ENCODE results near the gene NRXN3. TPM values are rescaled to one million over a fixed set of nuclear protein-coding genes. Genes with fewer than 3 reads are reported as not detected.
A peak's percentile ranks its signal among the peaks of the same experiment; 100 is the strongest.

NRXN3 gene
- total RNA-seq, 2 experiments from 2014 or later, result not detected

DNA sequence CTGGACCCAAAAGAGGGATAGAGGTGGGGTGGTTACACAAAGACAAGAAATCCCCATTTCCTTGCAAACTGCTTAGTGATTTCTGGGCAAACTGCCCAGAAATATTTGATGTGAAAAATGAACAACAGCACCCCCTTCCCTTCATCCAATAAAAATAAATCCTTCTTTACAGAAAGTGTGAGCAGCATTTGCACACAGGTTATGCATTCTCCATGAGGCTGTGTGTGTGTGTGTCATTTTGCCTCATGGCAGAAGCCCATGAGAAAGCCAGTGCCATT lies 17.2 kb upstream of the NRXN3 start:
- no peaks in the 10 kb centered on the region for H3K27me3 Mint-ChIP-seq
- H3K4me3 Mint-ChIP-seq, result no peak overlapping the region
- no peak for ATAC-seq
- no peaks in the 10 kb centered on the region for H3K9me3 Mint-ChIP-seq (ENCODE audit: low read depth)
- no peaks in the 10 kb centered on the region for H3K36me3 Mint-ChIP-seq
- DNase-seq, result no peak
- no peaks in the 10 kb centered on the region for H3K4me1 Mint-ChIP-seq
- H3K27ac Mint-ChIP-seq, result no peak overlapping the region
- CTCF ChIA-PET, result no interaction called here

DNA sequence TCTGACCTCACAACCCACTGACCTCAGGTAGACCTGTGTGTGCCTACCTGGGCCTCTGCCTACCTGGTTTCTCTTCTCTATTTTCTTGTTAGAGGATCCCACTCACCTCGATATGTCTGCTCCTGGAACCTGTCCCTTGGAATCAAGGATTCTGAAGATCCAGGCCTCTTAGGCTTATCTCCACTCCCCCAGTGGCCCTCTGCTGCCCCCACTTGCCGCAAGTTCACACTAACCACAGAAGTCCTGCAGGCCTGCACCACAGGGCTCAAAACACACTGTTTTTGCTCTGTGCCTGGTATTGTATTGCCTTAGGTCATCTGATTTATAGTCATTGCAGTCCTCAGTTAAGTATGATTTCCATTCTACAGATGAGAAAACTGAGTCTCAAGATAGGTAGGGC lies 15.3 kb upstream of the NRXN3 start:
- Mint-ChIP-seq H3K9me3 (ENCODE audit: low read depth) (no peaks in the 10 kb centered on the region), H3K27ac (no peak overlapping the region), H3K4me3 (no peak overlapping the region), H3K4me1 (no peaks in the 10 kb centered on the region), H3K36me3 (no peaks in the 10 kb centered on the region), H3K27me3 (no peaks in the 10 kb centered on the region)
- DNase-seq (no peak), ATAC-seq (no peak)
- CTCF ChIA-PET, result no interaction called here

DNA sequence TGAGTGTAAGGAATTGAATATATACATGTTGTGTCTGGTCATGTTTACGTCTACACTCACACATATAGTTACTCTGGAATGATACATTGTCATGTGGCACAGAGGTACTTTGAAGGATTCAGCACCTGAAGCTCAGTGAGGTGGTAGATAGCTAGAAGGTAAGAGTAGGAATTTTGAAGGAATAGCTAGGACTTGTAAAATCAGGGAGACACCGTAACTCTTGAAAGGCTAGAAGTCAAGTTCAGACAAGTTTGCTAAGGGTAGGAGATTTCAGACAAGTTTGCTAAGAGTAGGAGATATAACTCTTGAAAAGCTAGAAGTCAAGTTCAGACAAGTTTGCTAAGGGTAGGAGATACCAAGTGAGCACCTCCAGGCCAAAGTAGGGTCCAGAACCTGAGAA lies 14.0 kb upstream of the NRXN3 start:
- Mint-ChIP-seq H3K36me3 (no peaks in the 10 kb centered on the region), H3K9me3 (ENCODE audit: low read depth) (no peaks in the 10 kb centered on the region), H3K4me1 (no peaks in the 10 kb centered on the region), H3K4me3 (no peak overlapping the region), H3K27ac (no peak overlapping the region), H3K27me3 (no peaks in the 10 kb centered on the region)
- ATAC-seq, result no peak
- DNase-seq, result no peak
- CTCF ChIA-PET, result no interaction called here

DNA sequence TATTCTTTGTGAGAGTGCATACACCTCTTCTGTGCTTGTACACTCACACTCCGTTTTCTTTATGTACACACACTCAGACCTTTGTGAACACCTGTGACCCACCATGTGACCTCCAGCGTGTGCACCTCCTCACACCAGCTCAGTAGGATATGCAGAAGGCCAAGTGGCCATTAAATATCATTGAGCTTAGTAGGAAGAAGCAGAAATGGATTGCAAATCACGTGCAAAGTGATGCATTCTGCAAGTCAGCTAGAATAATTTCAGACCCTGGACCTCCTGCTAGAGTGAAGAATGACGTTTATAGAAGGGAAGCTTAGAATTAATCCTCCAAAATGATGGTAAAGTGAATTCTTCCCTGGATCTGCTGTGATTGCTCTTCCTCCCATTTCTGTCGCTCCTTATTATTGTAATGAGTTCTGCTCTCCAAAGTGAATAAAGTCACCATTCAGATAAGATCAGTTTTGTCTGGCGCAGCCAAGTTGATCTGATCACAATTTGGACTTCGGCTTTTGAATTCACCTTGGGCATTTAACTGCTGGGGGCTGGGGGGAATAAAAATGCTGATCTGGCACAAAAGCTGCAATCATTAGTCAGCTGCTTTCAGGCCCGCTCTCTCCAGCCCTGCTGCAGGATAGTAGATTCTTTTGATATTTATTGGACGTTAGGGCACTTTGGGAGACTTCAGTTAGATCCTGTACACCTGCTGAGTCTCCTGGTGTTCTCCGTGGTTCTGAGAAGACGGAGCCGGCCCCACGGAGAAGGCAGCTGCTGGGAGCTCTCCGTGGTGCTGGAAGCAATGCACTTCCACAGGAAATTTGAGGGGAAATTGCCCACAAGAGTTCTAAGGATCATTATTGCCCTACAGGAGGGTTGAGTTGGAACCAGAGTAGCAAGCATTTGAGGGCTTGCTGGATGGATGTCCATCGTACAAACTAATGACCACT lies 12.4 kb upstream of the NRXN3 start:
- Mint-ChIP-seq H3K36me3 (no peaks in the 10 kb centered on the region), H3K9me3 (ENCODE audit: low read depth) (no peaks in the 10 kb centered on the region), H3K4me3 (no peak overlapping the region), H3K27ac (no peak overlapping the region), H3K4me1 (no peaks in the 10 kb centered on the region), H3K27me3 (peaks cover 3% of the 10 kb centered on the region)
- CTCF ChIA-PET, result no interaction called here
- no peak for ATAC-seq
- no peak for DNase-seq

DNA sequence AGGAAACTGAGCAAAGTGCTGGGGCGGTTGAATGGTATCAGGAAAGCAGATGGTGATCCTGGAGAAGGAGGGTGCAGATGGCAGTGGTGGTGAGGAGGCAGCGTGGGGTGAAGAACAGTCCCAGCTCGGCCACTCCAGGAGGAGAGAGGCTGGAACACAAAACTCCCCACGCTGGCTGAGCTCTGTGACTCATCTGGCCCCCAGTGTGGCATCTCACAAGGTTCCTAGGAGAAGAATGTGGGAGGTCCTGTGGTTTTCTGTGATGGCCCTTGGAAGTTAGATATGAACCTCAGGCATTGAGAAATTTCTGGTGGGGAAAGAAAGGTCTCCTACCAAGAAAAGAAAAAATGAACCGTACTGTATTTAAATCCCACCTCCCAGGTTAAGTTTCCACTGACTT lies 8.0 kb upstream of the NRXN3 start:
- no peak overlapping the region for H3K4me3 Mint-ChIP-seq
- no peaks in the 10 kb centered on the region for H3K4me1 Mint-ChIP-seq
- DNase-seq (no peak), ATAC-seq (no peak)
- H3K27me3 Mint-ChIP-seq, result peaks cover 5% of the 10 kb centered on the region
- CTCF ChIA-PET, result no interaction called here
- no peaks in the 10 kb centered on the region for H3K36me3 Mint-ChIP-seq
- no peaks in the 10 kb centered on the region for H3K9me3 Mint-ChIP-seq (ENCODE audit: low read depth)
- no peak overlapping the region for H3K27ac Mint-ChIP-seq

DNA sequence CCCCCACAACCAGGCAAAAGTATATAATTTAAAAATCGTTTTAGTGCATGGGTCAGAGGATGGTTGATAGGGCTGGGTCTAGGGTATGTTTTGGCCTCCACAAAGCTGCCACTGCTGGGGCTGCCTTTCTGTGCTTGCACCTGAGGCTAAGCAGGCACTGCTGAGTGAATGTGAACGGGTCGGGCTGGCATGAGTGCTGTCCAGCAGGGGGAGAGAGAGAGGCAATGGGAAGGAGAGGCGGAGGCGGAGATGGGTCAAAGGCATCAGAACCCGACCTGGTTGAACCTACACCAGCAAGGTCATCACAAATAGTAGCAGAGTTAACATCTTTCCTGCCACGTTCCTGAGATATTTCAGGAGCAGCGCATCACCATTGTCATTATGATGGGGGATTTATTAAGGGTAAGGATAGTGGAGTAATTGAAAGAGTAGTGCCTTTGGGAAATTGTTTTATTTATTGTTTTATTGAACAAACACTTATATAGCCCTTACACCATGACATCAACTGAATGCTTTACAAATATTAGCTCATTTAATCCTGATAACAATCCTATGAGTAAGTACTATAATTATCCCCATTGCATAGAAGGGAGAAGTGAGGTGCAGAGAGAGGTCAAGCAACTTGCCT lies 5.8 kb upstream of the NRXN3 start:
- H3K9me3 Mint-ChIP-seq (ENCODE audit: low read depth), result no peaks in the 10 kb centered on the region
- H3K36me3 Mint-ChIP-seq, result no peaks in the 10 kb centered on the region
- DNase-seq (peak; percentile 41), ATAC-seq (no peak)
- no peaks in the 10 kb centered on the region for H3K4me1 Mint-ChIP-seq
- H3K4me3 Mint-ChIP-seq, result no peak overlapping the region
- peaks cover 10% of the 10 kb centered on the region for H3K27me3 Mint-ChIP-seq
- no peak overlapping the region for H3K27ac Mint-ChIP-seq
- CTCF ChIA-PET, result no interaction called here

DNA sequence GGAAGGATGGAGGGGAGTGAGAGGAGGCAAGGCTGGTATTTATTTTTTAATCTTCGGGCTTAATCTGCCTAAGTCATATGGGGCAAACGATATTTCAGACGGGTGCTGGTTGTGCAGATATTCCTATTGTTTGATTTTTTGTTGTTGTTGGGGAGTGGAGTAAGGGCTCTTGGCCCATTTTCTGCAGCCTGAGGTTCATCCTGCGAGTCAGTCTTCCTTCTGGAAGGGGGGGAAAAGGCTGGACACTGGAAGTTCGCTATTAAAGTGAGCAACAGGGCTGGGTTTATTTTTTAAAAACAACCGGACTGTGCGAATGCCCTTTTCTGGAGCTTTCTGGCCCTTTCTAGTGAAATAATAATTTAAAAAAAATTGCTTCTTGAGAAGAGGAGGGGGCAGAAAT lies 2.3 kb downstream of the NRXN3 start:
- no peak for ATAC-seq
- no peak for DNase-seq
- peaks cover 16% of the 10 kb centered on the region for H3K27me3 Mint-ChIP-seq
- H3K4me1 Mint-ChIP-seq, result no peaks in the 10 kb centered on the region
- no peak overlapping the region for H3K4me3 Mint-ChIP-seq
- H3K9me3 Mint-ChIP-seq (ENCODE audit: low read depth), result peaks cover 2% of the 10 kb centered on the region
- CTCF ChIA-PET, result no interaction called here
- H3K27ac Mint-ChIP-seq, result no peak overlapping the region
- no peaks in the 10 kb centered on the region for H3K36me3 Mint-ChIP-seq

DNA sequence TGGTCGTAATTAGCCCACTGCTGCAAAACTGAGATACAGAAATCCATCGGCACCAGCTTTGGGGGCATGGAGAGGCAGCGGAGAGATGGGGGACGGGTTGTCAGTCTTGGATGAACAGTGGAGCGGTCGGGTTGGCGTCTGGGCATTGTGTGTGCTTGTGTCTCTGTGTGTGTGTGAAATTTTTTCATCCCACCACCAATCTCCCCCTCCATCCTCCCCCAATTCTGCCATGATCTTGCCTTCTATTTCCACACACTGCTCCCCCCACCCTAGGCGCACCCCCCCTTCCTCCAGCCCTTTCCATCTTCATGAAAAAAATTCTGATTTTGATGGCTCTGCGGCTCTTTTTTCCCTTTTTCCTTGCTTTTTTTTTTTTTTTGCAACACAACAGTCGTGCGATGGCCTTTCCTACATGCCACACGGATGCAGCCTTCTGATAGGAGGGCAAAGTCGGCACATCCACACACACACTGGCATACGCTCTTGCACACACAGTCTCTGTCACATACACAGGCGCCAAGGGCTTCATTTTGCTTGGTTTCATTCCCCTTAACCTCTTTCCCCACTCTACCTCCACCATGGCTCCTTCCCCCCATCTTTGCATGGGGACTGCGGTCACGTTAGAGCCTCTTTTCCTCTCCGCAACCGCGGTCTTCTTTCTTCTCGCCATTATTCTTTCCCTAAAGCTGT lies 3.3 kb downstream of the NRXN3 start:
- no peak overlapping the region for H3K27ac Mint-ChIP-seq
- CTCF ChIA-PET, result no interaction called here
- H3K27me3 Mint-ChIP-seq, result peaks cover 14% of the 10 kb centered on the region
- no peak overlapping the region for H3K4me3 Mint-ChIP-seq
- no peak for DNase-seq
- no peaks in the 10 kb centered on the region for H3K4me1 Mint-ChIP-seq
- H3K36me3 Mint-ChIP-seq, result no peaks in the 10 kb centered on the region
- no peak for ATAC-seq
- H3K9me3 Mint-ChIP-seq (ENCODE audit: low read depth), result peaks cover 2% of the 10 kb centered on the region

DNA sequence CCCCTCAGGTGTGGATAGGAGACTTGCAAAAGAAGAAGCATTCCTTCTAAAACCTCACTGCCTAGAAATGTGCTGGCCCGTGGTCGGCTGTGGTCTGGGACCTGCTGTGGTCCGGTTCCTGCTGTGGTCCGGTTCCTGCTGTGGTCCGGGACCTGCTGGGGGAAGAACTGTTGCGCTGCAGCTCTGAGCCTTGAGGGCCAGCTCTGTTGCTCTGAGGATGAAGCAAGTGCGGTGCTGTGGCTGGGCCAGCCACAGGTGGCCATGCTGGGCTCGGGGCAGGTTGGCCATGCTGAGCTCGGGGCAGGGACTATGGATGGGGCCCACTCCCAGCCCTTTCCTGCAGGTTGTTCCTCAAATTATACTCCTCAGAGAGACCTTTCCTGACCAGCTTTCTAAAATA lies 5.2 kb downstream of the NRXN3 start:
- no peak for ATAC-seq
- no peaks in the 10 kb centered on the region for H3K4me1 Mint-ChIP-seq
- CTCF ChIA-PET, result no interaction called here
- peaks cover 2% of the 10 kb centered on the region for H3K9me3 Mint-ChIP-seq (ENCODE audit: low read depth)
- H3K27ac Mint-ChIP-seq, result no peak overlapping the region
- no peak overlapping the region for H3K4me3 Mint-ChIP-seq
- peaks cover 10% of the 10 kb centered on the region for H3K27me3 Mint-ChIP-seq
- no peaks in the 10 kb centered on the region for H3K36me3 Mint-ChIP-seq
- no peak for DNase-seq

DNA sequence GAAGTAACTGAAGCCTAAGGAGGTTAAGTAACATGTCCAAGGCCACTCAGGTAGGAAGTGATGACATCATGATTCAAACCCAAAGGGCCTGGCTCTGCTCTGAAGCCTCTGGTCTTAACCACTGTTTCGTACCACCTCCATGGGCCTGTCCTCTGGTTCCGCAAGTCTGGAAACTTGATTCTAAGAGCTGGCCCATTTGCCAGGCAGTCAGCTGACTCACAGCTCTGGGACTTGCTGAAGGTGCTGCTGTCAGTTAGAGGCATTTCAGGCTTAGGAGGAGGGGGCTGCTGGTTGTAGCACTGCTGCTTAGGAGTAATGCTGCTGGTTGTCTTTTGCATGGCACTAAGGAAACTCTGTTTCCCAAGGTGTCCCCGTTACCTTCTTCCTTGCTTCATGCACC lies 7.9 kb downstream of the NRXN3 start:
- no peak overlapping the region for H3K27ac Mint-ChIP-seq
- no peaks in the 10 kb centered on the region for H3K9me3 Mint-ChIP-seq (ENCODE audit: low read depth)
- DNase-seq (no peak), ATAC-seq (no peak)
- no peak overlapping the region for H3K4me3 Mint-ChIP-seq
- H3K4me1 Mint-ChIP-seq, result no peaks in the 10 kb centered on the region
- H3K36me3 Mint-ChIP-seq, result no peaks in the 10 kb centered on the region
- CTCF ChIA-PET, result no interaction called here
- H3K27me3 Mint-ChIP-seq, result no peaks in the 10 kb centered on the region

DNA sequence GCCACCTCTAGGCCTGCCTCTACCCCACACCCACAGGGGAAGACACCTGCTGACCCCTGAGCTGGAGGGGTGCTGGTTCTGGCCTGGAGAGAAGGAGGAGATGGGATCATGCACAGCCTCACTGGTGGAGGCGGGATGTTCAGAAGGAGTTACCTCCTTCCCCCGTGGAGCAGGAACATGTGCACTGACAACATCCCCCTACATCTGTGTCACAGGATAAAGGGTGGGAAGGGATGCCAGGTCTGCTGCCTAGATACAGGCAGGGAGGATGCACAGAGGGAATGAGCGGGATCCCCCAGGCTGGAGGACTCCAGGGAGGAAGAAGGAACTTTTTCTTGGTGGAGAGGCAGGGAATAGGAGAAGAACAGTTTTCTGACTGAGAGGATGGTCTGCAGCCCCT lies 8.8 kb downstream of the NRXN3 start:
- H3K36me3 Mint-ChIP-seq, result no peaks in the 10 kb centered on the region
- no peaks in the 10 kb centered on the region for H3K9me3 Mint-ChIP-seq (ENCODE audit: low read depth)
- CTCF ChIA-PET, result no interaction called here
- no peak overlapping the region for H3K27ac Mint-ChIP-seq
- H3K4me3 Mint-ChIP-seq, result no peak overlapping the region
- no peaks in the 10 kb centered on the region for H3K27me3 Mint-ChIP-seq
- DNase-seq, result no peak
- no peaks in the 10 kb centered on the region for H3K4me1 Mint-ChIP-seq
- ATAC-seq, result no peak

DNA sequence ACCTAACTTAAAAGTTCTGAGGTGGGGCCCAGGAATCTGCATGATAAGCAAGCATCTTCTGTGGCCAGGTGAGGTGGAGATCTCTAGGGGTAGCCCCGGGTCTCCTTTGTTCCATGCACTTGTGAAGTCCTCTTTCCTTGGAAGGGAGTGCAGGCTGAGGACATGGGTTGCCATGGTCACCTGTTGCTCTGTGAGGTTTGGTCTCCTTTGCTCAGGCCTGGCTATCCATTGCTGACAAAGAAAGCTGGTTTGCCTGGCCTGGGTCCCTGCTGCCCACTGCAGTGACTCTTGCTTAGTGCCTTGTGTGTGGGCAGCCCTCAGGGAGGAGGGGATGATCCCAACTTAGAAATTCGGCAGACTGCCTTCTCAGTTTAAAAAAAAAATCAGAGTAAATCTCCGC lies 11.1 kb downstream of the NRXN3 start:
- no peak for DNase-seq
- CTCF ChIA-PET, result no interaction called here
- H3K36me3 Mint-ChIP-seq, result no peaks in the 10 kb centered on the region
- no peak overlapping the region for H3K4me3 Mint-ChIP-seq
- H3K27ac Mint-ChIP-seq, result no peak overlapping the region
- peaks cover 2% of the 10 kb centered on the region for H3K27me3 Mint-ChIP-seq
- no peaks in the 10 kb centered on the region for H3K4me1 Mint-ChIP-seq
- ATAC-seq, result no peak
- H3K9me3 Mint-ChIP-seq (ENCODE audit: low read depth), result no peaks in the 10 kb centered on the region

DNA sequence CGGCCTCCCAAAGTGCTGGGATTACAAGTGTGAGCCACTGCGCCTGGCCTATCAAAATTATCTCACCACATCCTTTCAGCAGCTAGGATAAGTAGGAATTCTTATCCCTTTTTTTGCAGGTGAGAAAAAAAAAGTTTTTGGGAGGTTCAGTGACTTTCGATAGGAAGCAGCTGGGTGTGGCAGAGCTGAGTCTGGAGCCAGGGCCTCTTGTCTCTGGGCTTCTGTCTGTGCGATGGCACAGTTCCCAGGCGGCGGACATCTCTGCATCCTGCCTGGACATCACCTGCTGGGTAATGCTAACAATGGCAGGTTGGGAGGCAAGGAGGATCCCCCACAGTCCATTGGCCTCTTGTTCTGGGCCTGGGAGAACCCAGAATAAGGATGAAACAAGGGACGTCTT lies 12.5 kb downstream of the NRXN3 start:
- Mint-ChIP-seq H3K4me1 (no peaks in the 10 kb centered on the region), H3K36me3 (no peaks in the 10 kb centered on the region), H3K27me3 (peaks cover 2% of the 10 kb centered on the region), H3K9me3 (ENCODE audit: low read depth) (no peaks in the 10 kb centered on the region), H3K27ac (no peak overlapping the region), H3K4me3 (no peak overlapping the region)
- DNase-seq (no peak), ATAC-seq (no peak)
- CTCF ChIA-PET, result no interaction called here

DNA sequence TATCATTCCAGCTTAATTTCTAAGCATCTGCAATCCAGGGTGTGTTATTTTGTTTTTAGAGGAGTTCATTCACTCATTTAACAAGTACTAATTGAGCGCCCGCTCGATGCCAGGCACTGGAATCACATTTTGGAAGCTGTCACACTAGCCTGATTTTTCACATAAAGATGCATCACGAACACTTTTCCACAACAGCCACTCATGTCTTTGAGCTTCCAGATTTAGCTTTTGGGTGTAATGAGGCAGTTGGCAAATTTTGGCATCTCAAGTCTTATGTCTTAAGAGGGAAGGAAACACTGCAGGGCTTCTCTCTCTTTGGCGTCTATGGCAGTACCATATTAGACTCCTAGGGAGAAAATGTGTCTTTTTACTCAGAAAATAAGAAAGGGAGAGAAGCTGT lies 14.0 kb downstream of the NRXN3 start:
- Mint-ChIP-seq H3K36me3 (no peaks in the 10 kb centered on the region), H3K4me1 (no peaks in the 10 kb centered on the region), H3K27ac (no peak overlapping the region), H3K9me3 (ENCODE audit: low read depth) (no peaks in the 10 kb centered on the region), H3K27me3 (peaks cover 2% of the 10 kb centered on the region), H3K4me3 (no peak overlapping the region)
- CTCF ChIA-PET, result no interaction called here
- DNase-seq, result no peak
- ATAC-seq, result no peak

All from activated CD8-positive, alpha-beta memory T cell treated with anti-CD3 and anti-CD28 coated beads, Interleukin-2, amount 10 ng/mL, durations not matched to agents 7 days and 5 days (primary cell).